Right forelimb (tissue), 1 donor: ENCODE data around the gene COX20.
A peak's percentile ranks its signal among the peaks of the same experiment; 100 is the strongest.
"Not testable (repeated sequence)": the region's sequence is repeated elsewhere in the genome, so short reads cannot be mapped to it uniquely, and the experiment has no call there.

ENCODE experiments used
- DNase-seq: peaks from one replicate; pipeline ENCODE4 v3.0.0-alpha.2; 2018

Gene COX20

GRCh38 chr1:244826712-244827111, 8.7 kb upstream of the COX20 start:
- DNase-seq, result no peak

GRCh38 chr1:244830639-244831038, 4.8 kb upstream of the COX20 start:
- DNase-seq, result no peak

GRCh38 chr1:244833260-244833659, 2.2 kb upstream of the COX20 start:
- not testable (repeated sequence) for DNase-seq

GRCh38 chr1:244833734-244834542, 1.5 kb upstream of the COX20 start:
- peak; percentile 79 for DNase-seq

- no peak for DNase-seq
Observed at GRCh38 chr1:244834543-244835275, 749 bp upstream of the COX20 start.

- DNase-seq, result peak; percentile 63
Observed at GRCh38 chr1:244836135-244836521, 670 bp downstream of the COX20 start.

- DNase-seq, result no peak
Observed at GRCh38 chr1:244836584-244836983, 1.1 kb downstream of the COX20 start.

GRCh38 chr1:244837597-244838258, 2.3 kb downstream of the COX20 start:
- DNase-seq, result no peak

- DNase-seq, result no peak
Observed at GRCh38 chr1:244839656-244840055, 4.2 kb downstream of the COX20 start.

GRCh38 chr1:244840219-244840794, 4.8 kb downstream of the COX20 start:
- no peak for DNase-seq

- DNase-seq, result no peak
Observed at GRCh38 chr1:244841273-244841927, 5.9 kb downstream of the COX20 start.

GRCh38 chr1:244843148-244843978, 7.9 kb downstream of the COX20 start:
- DNase-seq, result no peak

- DNase-seq, result no peak
Observed at GRCh38 chr1:244844155-244845121, 9.0 kb downstream of the COX20 start.

GRCh38 chr1:244846653-244847052, 11.2 kb downstream of the COX20 start:
- DNase-seq, result no peak

GRCh38 chr1:244849189-244849866, 13.9 kb downstream of the COX20 start:
- DNase-seq, result no peak

- DNase-seq, result no peak
Observed at GRCh38 chr1:244850099-244850852, 14.8 kb downstream of the COX20 start.

GRCh38 chr1:244850896-244851295, 15.4 kb downstream of the COX20 start:
- DNase-seq, result no peak

- no peak for DNase-seq
Observed at GRCh38 chr1:244851546-244852231, 16.2 kb downstream of the COX20 start.

GRCh38 chr1:244852694-244853093, 17.2 kb downstream of the COX20 start:
- DNase-seq, result no peak
